Astrocyte of the cerebellum (primary cell): ENCODE measurements around the gene LMO7.

Experiments
- DNase-seq: peaks from one replicate; pipeline ENCODE4 v3.0.0-alpha.2; 2011; ENCODE audit warnings: low read depth
- H3K4me3 ChIP-seq: 2 replicates; pipeline ENCODE4 v1.5.1; 2011; ENCODE audit warnings: mild to moderate bottlenecking, low read depth, low read length, moderate library complexity
- in situ Hi-C: cut with HindIII; loops from 2 replicates; pipeline ENCODE4 v1.10.0; 2017; ENCODE audit warnings: low sequenced_read_pairs
- TF ChIP-seq, protein P1 (sequence below): IDR thresholded peaks from 2 replicates; pipeline ENCODE4 v1.5.1; 2012; ENCODE audit warnings: low read length, low read depth, moderate library complexity, mild to moderate bottlenecking; ENCODE audit errors: missing control alignments

LMO7 gene

DNA sequence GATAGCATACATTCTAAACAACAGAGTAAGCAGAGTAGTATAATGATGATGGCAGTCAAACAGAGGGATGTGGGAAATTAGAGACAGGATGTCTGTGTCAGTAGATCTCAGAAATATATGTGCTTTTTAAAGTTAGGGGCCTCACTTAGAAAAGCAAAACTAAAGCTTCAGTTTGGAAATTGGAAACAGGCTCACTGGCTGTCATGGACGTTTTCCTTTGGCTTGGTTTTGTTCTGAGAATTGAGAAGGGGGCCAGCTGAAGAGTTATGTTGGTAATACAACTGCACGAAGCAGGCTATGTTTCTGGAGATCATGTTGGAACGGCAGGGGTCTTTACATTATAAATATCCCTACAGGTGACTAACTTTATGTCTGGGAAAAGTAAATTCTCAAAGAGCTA is 261.3 kb downstream of the LMO7 start:
- H3K4me3 ChIP-seq = no peak overlapping the region
- no peak for DNase-seq
- in situ Hi-C loops = no loop called here
- TF ChIP-seq, protein P1, sequence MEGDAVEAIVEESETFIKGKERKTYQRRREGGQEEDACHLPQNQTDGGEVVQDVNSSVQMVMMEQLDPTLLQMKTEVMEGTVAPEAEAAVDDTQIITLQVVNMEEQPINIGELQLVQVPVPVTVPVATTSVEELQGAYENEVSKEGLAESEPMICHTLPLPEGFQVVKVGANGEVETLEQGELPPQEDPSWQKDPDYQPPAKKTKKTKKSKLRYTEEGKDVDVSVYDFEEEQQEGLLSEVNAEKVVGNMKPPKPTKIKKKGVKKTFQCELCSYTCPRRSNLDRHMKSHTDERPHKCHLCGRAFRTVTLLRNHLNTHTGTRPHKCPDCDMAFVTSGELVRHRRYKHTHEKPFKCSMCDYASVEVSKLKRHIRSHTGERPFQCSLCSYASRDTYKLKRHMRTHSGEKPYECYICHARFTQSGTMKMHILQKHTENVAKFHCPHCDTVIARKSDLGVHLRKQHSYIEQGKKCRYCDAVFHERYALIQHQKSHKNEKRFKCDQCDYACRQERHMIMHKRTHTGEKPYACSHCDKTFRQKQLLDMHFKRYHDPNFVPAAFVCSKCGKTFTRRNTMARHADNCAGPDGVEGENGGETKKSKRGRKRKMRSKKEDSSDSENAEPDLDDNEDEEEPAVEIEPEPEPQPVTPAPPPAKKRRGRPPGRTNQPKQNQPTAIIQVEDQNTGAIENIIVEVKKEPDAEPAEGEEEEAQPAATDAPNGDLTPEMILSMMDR = no peak

GRCh38 chr13:75901501-75901900 is 265.4 kb downstream of the LMO7 start:
- no peak overlapping the region for H3K4me3 ChIP-seq
- in situ Hi-C loops = no loop called here
- TF ChIP-seq, protein P1 = no peak
- DNase-seq = no peak

DNA sequence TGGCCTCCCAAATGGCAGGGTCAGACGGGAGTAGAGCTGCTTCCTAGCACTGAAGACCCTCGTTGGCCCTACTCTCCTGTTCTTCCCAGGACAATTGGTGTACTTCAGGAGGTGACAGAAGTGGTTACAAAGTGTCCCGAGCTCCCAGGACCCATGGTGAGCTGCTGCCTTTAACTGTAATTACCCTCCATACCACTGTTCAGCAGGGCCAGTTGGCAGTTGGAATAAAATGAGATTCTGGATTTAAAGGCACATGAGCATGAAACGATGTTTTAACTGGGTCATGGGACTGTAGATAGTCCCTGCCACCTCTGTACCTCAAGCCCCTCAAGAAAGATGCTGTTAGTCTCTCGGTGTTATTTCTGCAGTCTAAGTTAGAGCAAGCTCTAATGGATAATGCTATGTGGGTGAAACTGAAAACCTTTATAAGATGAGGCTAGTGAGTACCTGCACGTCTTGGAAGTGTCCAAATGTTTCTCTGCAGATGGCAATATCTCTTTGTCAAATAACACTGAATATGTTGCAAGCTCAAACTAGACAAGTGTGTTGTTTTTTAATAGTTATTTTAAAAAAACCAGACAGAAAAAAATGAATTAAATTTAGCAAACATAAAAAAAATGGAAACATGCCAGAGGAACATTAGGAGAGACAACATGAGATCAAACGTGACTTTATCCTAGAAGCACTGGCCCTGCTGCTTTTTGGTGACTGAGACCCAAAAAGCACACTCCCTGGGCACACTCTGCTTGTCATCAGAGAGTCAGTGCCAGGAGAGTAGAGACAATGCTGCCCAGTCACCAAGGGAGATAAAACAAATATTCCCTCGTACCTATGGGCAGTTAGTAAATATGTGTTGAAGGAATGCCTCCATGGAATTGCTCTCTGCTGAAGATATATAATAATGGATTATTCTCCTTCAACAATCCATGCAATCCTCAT is 266.3 kb downstream of the LMO7 start:
- TF ChIP-seq, protein P1 = no peak
- in situ Hi-C loops = no loop called here
- no peak overlapping the region for H3K4me3 ChIP-seq
- no peak for DNase-seq

DNA sequence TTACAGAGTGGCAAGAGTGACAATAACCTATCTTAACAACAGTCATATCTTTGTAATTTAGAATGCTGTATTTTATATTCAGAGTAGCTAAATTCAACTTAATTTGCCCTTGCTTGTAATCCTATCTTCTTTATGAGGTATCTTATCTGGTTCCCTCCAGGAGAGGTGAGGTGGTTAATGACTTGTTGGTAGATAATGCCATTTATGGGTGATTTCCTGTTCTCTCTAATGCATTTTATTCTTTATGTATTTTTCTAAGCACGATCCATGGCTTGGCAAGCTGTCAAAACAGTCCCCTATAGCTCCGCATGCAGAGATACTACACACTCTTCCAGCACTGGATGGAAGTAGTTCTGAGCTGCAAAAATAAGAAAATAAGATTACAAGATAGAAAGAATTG is 267.9 kb downstream of the LMO7 start:
- no peak for DNase-seq
- no peak overlapping the region for H3K4me3 ChIP-seq
- in situ Hi-C loops = no loop called here
- TF ChIP-seq, protein P1 = no peak

GRCh38 chr13:75906315-75906714 is 270.2 kb downstream of the LMO7 start:
- TF ChIP-seq, protein P1 = no peak
- in situ Hi-C loops = no loop called here
- no peak for DNase-seq
- no peak overlapping the region for H3K4me3 ChIP-seq

GRCh38 chr13:75907044-75907443 is 270.9 kb downstream of the LMO7 start:
- in situ Hi-C loops = no loop called here
- TF ChIP-seq, protein P1 = no peak
- no peak overlapping the region for H3K4me3 ChIP-seq
- DNase-seq = no peak
